Type B pancreatic cell (in vitro differentiated cells): Measurements from ENCODE around the gene MFSD2B. TPM values are rescaled to one million over a fixed set of nuclear protein-coding genes. Genes with fewer than 3 reads are reported as not detected.
"Not testable (repeated sequence)": the region's sequence is repeated elsewhere in the genome, so short reads cannot be mapped to it uniquely, and the experiment has no call there.

Experiments used
- DNase-seq: peaks from one replicate; pipeline ENCODE4 v3.0.0; 2021; ENCODE audit warnings: mixed read lengths; ENCODE audit not compliant: unreplicated experiment; ENCODE audit errors: extremely low spot score
- H3K27ac Mint-ChIP-seq: 2 replicates; pipeline ENCODE4 v1.8.0; 2021; ENCODE audit warnings: mild to moderate bottlenecking, mixed read lengths
- H3K27me3 Mint-ChIP-seq: 2 replicates; pipeline ENCODE4 v1.8.0; 2021; ENCODE audit warnings: mixed read lengths
- H3K36me3 Mint-ChIP-seq: 2 replicates; pipeline ENCODE4 v1.8.0; 2021; ENCODE audit warnings: mixed read lengths
- H3K4me1 Mint-ChIP-seq: one replicate; pipeline ENCODE4 v1.8.0; 2021; ENCODE audit warnings: mixed read lengths; ENCODE audit not compliant: unreplicated experiment
- H3K4me3 Mint-ChIP-seq: 2 replicates; pipeline ENCODE4 v1.8.0; 2021; ENCODE audit warnings: mild to moderate bottlenecking, mixed read lengths
- H3K9me3 Mint-ChIP-seq: 2 replicates; pipeline ENCODE4 v1.8.0; 2021; ENCODE audit warnings: mixed read lengths
- CTCF ChIP-seq: fragments of 200-600 bp; sonication (generic); conservative IDR thresholded peaks from 2 replicates; pipeline ENCODE4 v1.5.0; 2021; ENCODE audit warnings: antibody characterized with exemption, mild to moderate bottlenecking
- total RNA-seq: library from RNA; stranded (reverse); gene quantifications from 2 replicates; pipeline ENCODE4 v1.2.1, GENCODE V29; 2021; ENCODE audit warnings: low replicate concordance

The MFSD2B gene
- total RNA-seq, 1 donor from 2014 or later: not detected

GRCh38 chr2:24010477-24011249, 778 bp downstream of the MFSD2B start:
- H3K4me1 Mint-ChIP-seq: no peaks in the 10 kb centered on the region
- peak overlapping the region; percentile 20 for H3K4me3 Mint-ChIP-seq
- peaks cover 40% of the 10 kb centered on the region for H3K27me3 Mint-ChIP-seq
- no peak for TF ChIP-seq CTCF
- no peaks in the 10 kb centered on the region for H3K36me3 Mint-ChIP-seq
- no peaks in the 10 kb centered on the region for H3K9me3 Mint-ChIP-seq
- no peak overlapping the region for H3K27ac Mint-ChIP-seq
- no peak for DNase-seq

GRCh38 chr2:24011250-24012104, 1.6 kb downstream of the MFSD2B start:
- Mint-ChIP-seq H3K4me1 (no peaks in the 10 kb centered on the region), H3K27me3 (peaks cover 40% of the 10 kb centered on the region), H3K9me3 (no peaks in the 10 kb centered on the region), H3K4me3 (no peak overlapping the region), H3K36me3 (no peaks in the 10 kb centered on the region), H3K27ac (no peak overlapping the region)
- DNase-seq: no peak
- no peak for TF ChIP-seq CTCF

GRCh38 chr2:24012521-24013188, 2.8 kb downstream of the MFSD2B start:
- H3K27me3 Mint-ChIP-seq: peaks cover 40% of the 10 kb centered on the region
- DNase-seq: no peak
- H3K4me3 Mint-ChIP-seq: no peak overlapping the region
- H3K9me3 Mint-ChIP-seq: no peaks in the 10 kb centered on the region
- no peak for TF ChIP-seq CTCF
- H3K4me1 Mint-ChIP-seq: no peaks in the 10 kb centered on the region
- H3K36me3 Mint-ChIP-seq: no peaks in the 10 kb centered on the region
- H3K27ac Mint-ChIP-seq: no peak overlapping the region

- H3K36me3 Mint-ChIP-seq, H3K4me1 Mint-ChIP-seq, H3K9me3 Mint-ChIP-seq, H3K27ac Mint-ChIP-seq, DNase-seq, H3K4me3 Mint-ChIP-seq: not testable (repeated sequence)
- peaks cover 24% of the 10 kb centered on the region for H3K27me3 Mint-ChIP-seq
Measured at GRCh38 chr2:24014902-24015301, 5.0 kb downstream of the MFSD2B start.

- Mint-ChIP-seq H3K27ac (no peak overlapping the region), H3K36me3 (no peaks in the 10 kb centered on the region), H3K4me3 (no peak overlapping the region), H3K27me3 (peaks cover 22% of the 10 kb centered on the region), H3K9me3 (no peaks in the 10 kb centered on the region), H3K4me1 (no peaks in the 10 kb centered on the region)
- DNase-seq: no peak
- TF ChIP-seq CTCF: no peak
Measured at GRCh38 chr2:24015562-24016375, 5.9 kb downstream of the MFSD2B start.
